Hepatocyte (in vitro differentiated cells): ENCODE data around the gene AZU1.

Experiments used
- EZH2 ChIP-seq: fragments of 200-600 bp; sonication (generic); IDR thresholded peaks from 2 replicates; pipeline ENCODE4 v1.6.1; 2016; ENCODE audit warnings: antibody characterized with exemption, mild to moderate bottlenecking, borderline replicate concordance
- EZH2phosphoT487 ChIP-seq: fragments of 200-600 bp; sonication (generic); IDR thresholded peaks from one replicate; pipeline ENCODE4 v1.6.1; 2018; ENCODE audit warnings: antibody characterized with exemption, mild to moderate bottlenecking, low read depth, moderate library complexity; ENCODE audit not compliant: unreplicated experiment, severe bottlenecking
- TF ChIP-seq, protein P1 (sequence below): fragments of 200-600 bp; sonication (generic); IDR thresholded peaks from 2 replicates; pipeline ENCODE4 v1.5.1; 2016; ENCODE audit warnings: antibody characterized with exemption, mild to moderate bottlenecking; ENCODE audit not compliant: poor library complexity

DNA sequence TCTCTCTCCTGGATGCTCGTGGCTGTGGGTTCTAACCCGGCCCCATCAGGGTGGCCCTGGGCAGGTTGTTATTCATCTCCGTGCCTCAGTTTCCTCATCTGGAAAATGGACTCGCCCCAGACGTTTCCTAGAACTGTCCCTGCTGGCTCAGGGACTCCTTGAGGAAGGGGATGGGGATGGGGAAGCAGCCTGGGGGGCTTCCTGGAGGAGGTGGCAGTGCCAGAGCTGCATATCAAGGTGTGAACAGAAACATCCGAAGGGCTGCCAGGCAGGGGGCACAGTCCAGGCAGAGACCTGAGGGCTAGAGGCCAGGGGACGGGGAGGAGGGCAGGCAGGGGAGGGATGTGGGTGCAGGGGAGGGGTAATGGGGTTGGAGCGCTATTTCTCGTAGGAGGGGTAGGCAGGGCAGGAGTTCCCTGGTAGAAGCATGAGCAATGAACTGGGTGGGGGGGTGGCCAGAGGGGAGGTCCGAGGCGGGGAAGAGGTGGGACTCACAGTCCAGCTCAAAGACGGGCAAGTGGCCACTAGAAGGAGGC, 20.8 kb downstream of the AZU1 start:
- TF ChIP-seq, protein P1, sequence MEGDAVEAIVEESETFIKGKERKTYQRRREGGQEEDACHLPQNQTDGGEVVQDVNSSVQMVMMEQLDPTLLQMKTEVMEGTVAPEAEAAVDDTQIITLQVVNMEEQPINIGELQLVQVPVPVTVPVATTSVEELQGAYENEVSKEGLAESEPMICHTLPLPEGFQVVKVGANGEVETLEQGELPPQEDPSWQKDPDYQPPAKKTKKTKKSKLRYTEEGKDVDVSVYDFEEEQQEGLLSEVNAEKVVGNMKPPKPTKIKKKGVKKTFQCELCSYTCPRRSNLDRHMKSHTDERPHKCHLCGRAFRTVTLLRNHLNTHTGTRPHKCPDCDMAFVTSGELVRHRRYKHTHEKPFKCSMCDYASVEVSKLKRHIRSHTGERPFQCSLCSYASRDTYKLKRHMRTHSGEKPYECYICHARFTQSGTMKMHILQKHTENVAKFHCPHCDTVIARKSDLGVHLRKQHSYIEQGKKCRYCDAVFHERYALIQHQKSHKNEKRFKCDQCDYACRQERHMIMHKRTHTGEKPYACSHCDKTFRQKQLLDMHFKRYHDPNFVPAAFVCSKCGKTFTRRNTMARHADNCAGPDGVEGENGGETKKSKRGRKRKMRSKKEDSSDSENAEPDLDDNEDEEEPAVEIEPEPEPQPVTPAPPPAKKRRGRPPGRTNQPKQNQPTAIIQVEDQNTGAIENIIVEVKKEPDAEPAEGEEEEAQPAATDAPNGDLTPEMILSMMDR: no peak
- no peak for TF ChIP-seq EZH2
- TF ChIP-seq EZH2phosphoT487: no peak
